HG03354 (cell line): Measurements from ENCODE around the gene AMMECR1L.
A peak's percentile ranks its signal among the peaks of the same experiment; 100 is the strongest.
"Not testable (repeated sequence)": the region's sequence is repeated elsewhere in the genome, so short reads cannot be mapped to it uniquely, and the experiment has no call there.

Experiments
- ATAC-seq: cut with Tn5 transposase; IDR thresholded peaks from one replicate; pipeline ENCODE4 v1.9.1; 2021; ENCODE audit warnings: mild to moderate bottlenecking; ENCODE audit not compliant: unreplicated experiment, poor library complexity, severe bottlenecking

The AMMECR1L gene

DNA sequence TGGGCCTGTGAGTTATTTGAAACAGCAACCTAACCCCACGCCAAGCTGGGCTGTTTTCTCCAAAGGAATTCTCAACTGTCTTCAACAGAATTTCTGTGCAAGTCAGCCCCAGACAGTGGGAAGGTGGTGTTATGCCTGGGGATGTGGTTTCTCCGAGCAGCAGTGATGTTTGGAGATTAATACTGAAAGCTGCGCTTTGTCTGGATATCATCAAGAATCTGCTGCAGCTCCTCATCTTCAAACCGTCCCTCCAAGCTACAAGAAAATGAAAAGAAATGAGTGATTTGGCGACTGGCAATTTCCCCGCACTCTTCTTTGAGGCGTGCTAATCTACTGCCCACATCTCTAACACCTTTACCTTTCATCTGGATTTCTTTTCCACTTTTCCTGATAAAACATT is 37.8 kb downstream of the AMMECR1L start:
- ATAC-seq, result no peak

DNA sequence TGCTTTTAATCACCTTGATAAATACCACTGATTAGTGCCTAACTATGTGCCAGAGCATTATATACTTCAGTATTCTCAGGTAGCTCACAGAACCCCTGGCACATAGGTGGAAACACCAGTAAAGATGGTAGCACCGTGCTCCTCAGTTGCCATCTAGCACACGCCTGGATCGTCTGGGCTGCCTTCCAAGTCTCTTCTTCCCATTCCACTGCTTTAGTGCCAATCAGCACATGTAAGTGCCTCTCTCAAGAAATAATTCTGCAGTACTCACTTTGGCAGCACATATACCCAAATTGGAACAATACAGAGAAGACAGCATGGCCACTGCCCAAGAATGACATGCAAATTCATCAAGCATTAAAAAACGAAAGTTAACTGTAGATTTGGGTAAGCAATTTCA is 40.8 kb downstream of the AMMECR1L start:
- no peak for ATAC-seq

GRCh38 chr2:127843677-127844076 is 42.1 kb downstream of the AMMECR1L start:
- no peak for ATAC-seq

DNA sequence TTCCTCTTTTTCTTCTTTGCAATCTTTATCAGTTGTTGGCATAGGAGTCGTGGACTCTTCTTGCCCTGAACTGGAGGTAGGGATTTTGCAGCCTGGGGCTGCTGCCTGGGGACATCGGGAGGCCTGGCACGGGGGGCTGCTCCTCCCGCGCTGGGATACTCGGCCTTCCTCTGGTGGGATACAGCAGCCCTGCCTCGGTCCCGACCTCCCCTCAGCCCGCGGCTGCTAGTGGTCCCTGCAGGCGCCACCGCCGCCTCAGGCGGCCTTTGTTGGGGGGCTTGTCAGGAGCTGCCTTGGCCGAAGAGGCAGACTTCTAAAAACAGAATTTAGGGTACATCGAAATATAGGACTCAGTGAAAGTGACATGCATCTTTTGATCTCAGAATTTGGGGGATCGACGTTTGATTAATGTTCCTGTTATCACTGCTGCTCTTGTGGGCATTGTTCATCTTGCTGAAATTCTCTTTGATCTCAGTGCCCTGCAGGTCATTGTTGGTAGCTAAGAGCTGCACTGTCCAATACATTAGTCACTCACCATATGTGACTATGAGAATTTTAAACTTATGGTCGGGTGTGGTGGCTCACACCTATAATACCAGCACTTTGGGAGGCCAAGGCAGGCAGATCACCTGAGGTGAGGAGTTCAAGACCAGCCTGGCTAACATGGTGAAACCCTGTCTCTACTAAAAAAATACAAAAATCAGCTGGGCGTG is 44.1 kb downstream of the AMMECR1L start:
- no peak for ATAC-seq

DNA sequence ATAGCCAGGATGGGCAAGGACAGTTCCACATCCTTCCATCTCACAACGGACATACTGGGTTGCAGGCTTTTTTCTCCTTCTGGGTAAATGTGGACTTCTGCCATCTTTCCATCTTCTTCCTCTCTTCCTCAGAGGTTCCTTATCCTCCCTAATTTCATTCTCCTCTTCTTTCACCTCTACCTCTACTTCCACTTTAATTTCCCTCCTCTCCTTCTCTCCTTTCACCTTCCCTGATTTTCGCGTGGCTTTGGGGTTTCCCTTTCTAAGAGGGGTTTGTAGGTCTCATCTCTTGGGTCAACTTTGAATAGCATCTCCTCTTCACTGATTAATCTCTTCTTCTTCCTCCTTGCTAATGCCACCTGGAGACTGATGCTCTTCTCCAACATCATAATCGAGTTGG is 44.9 kb downstream of the AMMECR1L start:
- ATAC-seq, result no peak

DNA sequence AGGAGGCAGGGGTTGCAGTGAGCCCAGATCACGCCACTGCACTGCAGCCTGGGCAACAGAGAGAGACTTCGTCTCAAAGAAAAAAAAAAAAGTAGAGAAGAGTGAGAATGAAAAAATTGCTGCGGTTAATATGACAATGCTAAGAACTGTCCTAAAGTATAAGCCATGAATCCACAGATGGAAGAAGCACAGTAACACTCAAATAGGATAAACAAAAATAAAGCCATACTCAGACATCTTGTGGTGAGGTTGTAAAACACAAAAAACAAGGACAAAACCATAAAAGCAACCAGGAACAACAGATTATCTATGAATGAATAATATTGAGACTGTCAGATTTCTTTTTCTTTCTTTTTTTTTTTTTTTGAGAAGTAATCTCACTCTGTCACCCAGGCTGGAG is 50.8 kb downstream of the AMMECR1L start:
- ATAC-seq, result no peak

GRCh38 chr2:127829845-127830246 is 55.9 kb downstream of the AMMECR1L start:
- peak; percentile 98 for ATAC-seq

- ATAC-seq, result not testable (repeated sequence)
Observed at GRCh38 chr2:127826708-127827107, 59.0 kb downstream of the AMMECR1L start.

DNA sequence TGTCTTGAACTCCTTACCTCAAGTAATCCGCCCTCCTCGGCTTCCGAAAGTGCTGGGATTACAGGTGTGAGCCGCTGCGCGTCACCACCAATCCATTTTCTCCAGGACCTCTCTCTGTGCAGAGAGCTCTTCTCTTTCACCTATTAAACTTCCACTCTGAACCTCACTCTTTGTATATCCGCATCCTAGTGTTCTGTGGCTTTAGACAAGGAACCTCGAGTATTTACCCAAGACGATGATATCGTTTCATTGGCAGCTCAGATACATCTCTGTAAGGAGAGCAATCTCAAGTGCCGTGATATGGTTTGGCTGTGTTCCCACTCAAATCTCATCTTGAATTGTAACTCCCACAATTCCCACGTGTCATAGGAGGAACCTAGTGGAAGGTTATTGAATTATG is 59.7 kb downstream of the AMMECR1L start:
- no peak for ATAC-seq

GRCh38 chr2:127820080-127820668 is 65.6 kb downstream of the AMMECR1L start:
- no peak for ATAC-seq

DNA sequence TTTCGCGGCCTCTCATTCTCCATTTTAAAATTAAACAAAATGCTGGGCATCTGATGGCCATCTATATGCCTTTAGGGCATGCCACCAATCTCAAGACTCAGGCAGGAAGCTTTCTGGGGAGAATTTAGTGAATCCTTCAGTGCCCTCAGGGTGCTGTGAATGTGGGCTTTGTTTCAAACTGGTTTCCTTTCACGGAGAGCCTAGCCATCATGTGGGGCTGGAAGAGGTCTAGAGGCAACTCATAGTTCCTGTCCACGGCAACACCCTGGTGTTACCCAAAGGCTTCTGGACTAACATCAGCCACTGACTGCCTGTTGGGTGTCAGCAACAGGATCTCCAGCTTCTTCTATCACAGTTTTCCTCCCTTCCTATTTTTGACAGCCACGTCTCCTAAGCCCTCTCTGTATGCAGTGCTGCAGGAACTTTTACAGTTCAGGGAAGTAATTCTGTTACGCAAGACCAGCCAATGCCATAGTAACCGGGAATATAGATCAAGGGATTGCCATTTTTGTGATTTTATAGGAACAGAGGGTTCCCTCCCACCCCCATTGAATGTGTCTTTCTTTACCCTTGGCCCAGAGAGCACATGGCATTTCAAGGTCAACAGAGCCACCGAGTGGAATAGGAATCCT is 66.8 kb downstream of the AMMECR1L start:
- ATAC-seq, result no peak

- no peak for ATAC-seq
Observed at GRCh38 chr2:127818241-127818640, 67.5 kb downstream of the AMMECR1L start.

DNA sequence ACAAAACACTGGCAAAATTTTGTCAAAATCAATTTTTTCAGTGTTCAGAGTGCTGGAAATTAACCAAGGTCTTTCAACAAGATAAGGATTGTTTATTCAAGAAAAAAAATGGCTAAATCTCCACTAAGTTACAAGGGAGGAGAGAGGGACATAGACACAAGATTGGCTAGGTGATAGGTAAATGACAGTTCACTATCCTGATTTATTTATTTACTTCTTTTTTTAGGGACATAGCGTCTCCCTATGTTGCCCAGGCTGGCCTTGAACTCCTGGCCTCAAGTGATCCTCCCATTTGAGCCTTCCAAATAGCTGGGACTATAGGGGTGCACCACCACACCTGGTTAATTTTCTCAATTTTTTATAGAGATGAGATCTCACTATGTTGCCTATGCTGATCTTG is 71.1 kb downstream of the AMMECR1L start:
- ATAC-seq, result no peak

GRCh38 chr2:127812441-127812840 is 73.3 kb downstream of the AMMECR1L start:
- not testable (repeated sequence) for ATAC-seq
